Activated T-cell treated with anti-CD3 and anti-CD28 coated beads for 1 hour (primary cell): ENCODE data around the gene TMEM62.
"Not testable (repeated sequence)": the region's sequence is repeated elsewhere in the genome, so short reads cannot be mapped to it uniquely, and the experiment has no call there.

ENCODE experiments used
- DNase-seq: peaks from one replicate; pipeline ENCODE4 v3.0.0-alpha.2; 2020; ENCODE audit warnings: low read depth

TMEM62 gene

DNA sequence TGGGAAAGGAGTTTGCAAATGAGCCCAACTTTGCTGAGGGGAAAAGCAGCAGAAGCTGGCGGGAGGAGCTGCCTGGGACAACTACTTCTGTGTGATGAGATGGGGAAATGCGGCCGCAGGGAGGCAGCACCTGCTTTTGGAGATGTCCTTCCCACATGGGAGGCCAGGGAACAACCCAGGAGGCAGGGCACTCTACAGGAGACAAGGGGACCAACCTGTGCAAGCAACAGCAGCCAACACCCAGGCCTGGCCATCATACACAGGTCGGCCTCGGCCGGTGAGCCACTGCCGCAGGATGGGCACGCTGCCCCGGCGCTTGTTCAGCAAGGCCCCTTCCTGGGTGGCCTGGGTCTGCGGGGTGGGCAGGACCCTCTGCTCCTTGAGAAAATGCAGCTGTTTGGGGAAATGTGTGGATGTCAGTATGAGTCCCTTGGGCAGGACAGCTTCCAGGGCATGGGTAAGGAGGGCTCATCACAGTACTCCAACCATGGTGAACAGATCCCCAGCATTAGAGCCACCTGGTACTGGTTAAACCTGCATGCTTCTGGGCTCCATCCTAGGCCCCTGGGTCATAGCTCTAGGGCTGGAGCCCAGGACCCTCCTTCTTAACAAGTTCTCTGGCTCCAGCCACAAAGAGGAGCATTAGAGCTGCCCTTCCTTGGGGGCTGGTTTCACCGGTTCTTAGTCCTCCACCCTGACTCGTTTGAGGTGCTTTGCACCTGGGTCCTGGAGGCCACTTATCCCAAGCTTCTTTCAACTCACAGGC is 75.9 kb downstream of the TMEM62 start:
- no peak for DNase-seq

DNA sequence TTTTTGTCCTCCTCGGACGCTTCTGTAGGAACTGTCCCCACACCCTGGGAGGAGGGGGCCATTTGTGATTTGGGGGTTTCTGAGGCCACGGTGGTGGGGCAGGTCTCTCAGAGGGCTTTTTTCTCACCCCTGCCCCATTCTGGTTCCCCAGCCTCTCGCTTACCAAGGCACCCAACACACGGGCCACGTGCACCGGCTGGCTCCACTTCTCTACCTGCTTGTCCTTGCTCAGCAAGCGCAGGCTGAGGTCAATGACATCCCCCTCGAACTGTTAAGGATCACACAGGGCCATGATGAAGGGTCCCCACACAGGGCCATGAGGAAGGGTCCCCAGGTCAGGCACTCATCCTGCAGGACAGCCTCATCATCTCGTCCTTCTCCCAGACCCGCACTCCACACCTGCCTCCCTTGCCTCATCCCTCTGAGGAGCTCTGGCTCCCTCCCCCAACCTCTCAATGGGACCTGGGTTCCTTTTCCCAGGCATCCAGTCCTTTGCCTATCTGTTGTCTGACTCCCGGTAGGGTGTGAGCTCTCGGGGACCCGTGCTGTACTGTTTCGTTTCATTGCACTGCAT is 76.9 kb downstream of the TMEM62 start:
- no peak for DNase-seq

DNA sequence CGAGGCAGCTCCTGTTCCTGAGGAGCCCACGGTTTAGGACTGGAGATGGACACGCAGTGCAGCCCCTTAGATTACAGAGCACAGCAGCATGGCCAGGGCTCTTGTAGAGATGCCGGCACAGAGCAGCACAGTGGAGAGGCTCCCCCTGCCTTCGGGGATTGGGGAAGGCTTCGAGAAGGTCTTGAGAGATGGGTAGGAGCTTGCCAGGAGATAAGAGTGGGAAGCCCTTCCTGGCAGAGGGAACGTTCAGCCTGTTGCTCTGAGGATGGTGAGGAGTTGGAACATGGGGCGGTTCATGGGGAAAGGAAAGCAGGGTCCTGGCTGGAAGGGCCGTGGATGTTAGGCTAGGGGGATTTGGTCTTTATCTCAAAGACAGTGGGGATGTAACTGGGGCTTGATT is 77.4 kb downstream of the TMEM62 start:
- no peak for DNase-seq

DNA sequence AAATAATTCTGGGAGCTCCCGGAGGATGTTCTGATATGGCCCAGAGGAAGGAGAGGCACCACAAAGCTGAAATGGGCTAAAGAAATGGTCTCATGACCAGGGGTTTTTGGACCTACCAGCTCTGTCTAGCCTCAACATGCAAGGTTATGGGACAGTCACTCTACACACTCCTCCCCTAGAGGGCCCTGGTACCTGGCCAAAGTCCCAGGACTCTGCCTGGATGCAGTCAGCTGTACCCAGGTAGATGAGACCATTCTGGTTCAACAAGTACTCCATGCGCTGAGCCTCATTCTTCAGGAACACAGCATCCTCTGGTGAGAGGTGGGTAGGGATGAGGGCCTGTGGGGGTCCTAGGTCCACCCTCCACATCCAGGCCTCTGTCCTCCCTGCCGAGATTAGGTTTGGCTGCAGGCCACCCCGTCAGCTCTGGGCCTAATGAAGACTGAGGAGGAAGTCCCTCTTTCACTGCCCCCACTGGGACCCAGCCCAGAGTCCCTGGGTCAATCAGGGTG is 77.9 kb downstream of the TMEM62 start:
- DNase-seq: no peak

DNA sequence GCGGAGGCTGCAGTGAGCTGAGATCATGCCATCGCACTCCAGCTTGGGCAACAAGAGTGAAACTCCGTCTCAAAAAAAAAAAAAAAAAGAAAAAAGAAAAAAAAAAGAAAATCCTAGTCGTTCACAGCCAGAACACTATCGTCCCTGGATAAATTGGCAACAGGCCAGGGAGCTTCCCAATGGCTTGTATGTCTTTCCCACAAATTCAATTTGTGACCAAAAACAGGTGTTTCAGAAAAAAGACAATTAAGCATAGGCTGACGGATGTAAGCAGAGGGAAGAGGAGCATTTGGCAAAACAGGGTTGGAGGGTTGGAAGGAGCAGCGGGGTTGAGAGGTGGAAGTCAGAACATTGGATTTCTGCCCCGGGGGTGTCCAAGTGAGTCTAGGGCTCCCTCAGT is 78.9 kb downstream of the TMEM62 start:
- no peak for DNase-seq

DNA sequence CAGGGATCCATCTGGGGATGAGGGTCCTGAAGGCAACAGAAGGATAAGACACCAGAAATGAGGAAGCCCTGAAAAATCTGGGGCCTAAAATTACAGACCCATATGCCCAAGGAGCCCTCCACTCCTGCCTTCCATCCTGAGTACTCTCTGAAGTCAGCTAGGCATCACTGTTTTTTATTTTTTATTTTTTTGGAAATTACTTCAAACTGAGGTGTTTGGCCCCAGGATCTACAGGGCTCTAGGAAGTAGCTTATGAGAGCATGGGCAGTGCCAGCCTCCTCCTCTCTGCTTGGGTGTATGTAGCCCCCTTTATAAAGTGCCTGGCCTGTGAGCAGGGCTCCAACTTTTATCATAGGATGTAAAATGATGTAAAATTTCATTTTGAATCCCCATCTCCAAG is 79.6 kb downstream of the TMEM62 start:
- DNase-seq: no peak

DNA sequence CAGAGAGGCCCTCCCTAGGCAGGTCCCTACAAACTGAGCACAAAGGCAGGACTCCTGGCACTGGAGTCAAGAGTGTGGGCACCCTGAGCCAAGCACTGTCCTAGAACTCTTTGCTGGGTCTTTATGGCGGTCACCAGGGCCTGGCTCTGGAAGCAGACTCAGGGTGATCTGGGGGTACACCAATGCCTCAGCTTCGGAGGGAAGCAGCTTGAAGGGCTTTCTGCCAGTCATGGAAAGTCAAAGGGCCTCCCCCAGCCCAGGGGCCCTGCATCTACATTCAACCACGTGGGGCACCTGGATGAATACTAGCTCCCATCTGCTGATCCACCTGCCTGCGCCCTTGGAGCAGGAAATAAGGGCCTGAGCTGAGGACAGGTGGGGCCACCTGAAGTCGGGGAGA is 80.1 kb downstream of the TMEM62 start:
- no peak for DNase-seq

DNA sequence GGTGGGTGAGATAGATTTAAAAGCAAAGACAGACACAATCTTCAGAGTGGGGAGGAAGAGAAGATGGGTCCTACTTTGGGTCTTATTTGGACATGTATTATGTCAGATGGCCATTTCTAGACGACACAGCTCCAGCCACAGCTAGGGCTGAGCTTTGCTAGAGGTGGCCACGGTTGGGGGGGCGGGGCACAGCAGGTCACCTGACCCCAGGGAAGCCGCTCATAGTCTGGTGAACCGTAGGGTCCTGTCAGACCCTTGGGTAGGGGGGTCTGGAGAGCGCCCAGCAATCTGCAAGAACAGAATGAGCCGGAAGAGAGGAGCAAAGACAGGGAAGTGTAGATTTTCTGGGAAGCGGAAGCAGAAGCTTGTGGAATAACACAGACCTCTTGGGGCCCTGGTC is 80.8 kb downstream of the TMEM62 start:
- DNase-seq: no peak

DNA sequence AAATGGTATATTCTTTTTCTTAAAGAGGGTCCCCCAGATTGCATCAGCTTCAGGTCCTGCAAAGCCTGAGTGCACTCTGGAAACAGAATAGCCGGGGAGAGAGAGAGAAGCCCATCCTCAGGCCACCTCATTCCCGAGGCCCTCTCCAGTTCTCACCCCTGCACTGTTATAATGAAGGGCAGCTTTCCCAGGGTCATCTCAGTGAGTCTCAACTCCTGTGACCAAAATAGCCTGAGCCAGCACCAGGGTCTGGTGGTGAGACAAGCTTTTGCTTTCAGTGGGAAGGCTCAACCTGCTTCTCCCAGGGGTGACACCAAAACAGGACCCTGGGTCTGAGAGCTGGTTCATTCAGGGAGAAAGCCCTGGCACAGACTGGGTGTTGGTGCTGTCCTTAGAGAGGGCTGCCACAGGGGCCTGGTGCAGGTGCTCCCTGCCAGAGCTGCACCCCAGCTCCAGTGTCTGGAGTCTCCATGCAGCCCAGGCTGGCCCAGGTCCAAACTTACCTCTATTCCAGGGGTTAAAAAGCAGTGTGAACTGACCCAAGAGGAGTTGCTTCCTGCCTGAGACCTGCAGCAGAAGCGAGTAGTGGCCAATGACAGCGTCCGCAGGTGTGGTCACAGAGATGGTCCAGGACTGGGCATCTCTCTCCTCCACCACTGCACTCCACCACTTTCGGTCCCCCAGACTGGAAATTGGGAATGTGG is 81.4 kb downstream of the TMEM62 start:
- DNase-seq: no peak

DNA sequence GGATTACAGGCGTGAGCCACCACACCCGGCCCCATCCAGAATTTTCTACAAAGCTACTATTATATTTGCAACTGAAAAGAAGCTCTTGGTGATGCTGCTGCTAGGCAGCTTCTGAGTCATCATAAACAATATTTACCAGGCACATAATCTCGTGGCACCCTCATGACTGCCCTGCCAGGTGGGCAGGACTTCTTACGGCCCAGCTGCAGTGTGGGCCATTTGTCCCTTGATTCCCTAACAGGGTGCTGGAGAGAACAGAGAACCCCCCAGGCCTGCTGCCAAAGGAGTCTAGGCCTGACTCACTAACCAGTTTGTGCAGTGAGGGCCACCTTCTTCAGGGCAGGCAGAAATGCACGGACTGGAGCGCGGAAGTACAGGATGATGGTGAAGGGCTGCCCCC is 82.6 kb downstream of the TMEM62 start:
- no peak for DNase-seq

DNA sequence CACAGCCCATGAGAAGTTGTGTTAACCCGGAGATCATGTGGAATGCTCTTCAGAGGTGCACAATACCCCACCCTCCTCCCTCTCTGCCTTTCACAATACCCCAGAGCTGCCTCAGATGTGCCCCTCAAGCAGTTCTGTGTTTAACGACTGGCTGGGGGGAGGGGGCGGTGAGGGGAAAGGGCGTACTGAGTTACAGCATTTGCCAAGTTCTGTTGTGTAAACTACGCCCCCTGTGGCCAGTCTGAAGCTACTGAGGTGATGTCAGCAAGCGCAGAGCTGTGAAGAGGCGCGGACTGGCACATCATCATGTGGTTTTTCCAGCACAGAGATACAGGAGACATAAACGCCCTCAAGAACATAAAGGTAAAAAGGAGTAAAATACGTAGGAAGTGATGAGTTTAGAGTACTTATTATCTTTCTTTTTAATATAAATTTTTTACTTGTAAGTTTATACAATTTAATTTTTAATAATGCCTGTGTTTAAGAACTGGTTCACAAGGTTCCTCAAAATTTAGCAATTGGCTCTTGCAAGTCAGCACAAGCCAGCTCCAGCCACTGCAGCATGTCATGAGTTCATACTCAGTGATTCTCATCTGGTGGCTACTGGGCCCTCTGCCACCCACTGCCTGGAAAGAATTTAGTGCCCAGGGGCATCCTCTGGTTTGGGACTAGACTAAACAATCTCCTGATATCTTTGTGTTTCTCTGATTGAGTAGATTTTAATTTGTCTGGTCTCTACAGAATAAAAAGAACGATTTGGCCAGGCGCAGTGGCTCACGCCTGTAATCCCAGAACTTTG is 85.7 kb downstream of the TMEM62 start:
- no peak for DNase-seq

DNA sequence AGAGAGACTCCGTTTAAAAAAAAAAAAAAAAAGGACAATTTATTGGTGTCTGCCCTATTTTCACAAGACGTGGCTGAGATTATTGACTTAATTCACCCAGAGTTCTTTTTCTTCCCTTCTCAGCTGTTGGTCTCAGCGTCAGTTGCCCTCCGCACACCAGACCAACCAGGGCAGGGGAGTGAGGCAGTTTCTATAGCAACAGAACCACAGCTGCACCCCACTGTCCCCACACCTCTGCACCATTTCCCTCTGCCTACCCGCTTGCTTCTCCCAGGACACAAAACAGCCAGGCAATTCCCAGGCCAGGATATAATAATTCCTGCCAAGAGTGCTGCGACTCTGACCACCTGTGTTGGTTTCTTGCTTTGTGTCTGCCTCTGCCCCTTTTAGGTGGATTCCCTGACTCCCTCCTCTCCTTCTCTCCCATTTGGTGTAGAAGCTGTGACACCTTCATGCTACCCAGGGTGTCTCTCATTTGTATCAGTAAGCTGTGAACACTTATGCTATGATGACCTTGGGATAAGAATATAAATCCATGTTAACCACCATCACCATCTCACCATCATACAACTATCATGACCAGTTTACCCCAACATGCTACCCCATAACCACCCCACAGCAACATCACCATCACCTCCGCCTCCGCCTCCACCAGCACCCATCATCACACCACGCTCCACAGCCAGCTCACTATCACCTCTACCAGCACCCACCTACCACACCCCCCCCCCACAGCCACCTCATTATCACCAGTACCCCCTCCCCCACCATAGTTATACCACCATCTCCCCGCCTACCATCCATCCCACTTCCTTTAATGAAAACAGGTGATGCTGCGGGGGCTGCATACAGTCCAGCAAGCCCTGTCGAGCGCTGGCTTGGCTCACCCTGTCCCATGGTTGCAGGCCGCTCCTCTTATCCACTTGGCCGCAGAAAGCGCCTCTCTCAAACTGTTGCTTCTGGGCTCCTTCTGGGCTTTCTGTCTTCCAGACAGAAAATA is 86.8 kb downstream of the TMEM62 start:
- DNase-seq: no peak

DNA sequence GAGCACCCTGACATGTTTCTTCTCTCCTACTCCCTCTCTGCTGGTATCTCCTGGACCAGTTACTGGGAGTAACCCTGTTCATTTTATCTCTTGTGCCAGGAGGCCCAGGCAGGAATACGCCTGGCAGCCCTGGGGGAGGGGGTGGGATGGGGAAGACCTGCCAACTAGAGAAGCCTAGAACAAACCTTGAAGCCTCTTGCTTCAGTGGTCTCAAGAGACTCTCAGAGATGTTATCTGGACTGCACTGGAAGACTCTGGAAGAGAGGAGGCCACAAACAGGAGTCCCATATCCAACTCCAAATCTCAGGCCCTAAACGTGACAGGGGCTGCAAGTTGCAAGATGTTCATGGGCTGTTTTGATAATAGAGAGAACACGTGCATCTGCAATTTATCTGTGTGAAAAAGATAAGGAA is 87.6 kb downstream of the TMEM62 start, which contains the start of gene EPB42:
Gene EPB42 (minus strand): TSS at position 28 of the 413 bp plus-strand sequence. CDS start 193 bp downstream, outside the sequence.
- DNase-seq: no peak

DNA sequence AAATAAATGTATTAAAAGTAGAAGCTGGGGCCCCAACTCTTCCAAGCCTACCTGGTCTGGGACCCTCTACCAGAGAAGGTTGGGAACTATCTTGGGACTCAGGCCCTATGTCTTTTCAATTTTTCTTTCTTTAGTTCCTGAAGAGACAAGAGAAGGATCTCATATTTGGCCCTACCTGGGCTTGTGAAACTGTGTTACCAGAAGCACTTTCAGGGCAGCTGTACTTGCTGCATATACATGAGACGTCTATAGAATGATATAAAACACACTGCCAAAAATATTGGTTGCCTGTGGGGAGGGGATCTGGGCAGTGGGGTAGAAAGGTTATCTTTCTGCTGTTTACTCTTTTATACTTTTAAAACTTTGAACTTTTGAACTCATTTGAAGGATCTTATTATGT is 88.0 kb downstream of the TMEM62 start:
- no peak for DNase-seq

DNA sequence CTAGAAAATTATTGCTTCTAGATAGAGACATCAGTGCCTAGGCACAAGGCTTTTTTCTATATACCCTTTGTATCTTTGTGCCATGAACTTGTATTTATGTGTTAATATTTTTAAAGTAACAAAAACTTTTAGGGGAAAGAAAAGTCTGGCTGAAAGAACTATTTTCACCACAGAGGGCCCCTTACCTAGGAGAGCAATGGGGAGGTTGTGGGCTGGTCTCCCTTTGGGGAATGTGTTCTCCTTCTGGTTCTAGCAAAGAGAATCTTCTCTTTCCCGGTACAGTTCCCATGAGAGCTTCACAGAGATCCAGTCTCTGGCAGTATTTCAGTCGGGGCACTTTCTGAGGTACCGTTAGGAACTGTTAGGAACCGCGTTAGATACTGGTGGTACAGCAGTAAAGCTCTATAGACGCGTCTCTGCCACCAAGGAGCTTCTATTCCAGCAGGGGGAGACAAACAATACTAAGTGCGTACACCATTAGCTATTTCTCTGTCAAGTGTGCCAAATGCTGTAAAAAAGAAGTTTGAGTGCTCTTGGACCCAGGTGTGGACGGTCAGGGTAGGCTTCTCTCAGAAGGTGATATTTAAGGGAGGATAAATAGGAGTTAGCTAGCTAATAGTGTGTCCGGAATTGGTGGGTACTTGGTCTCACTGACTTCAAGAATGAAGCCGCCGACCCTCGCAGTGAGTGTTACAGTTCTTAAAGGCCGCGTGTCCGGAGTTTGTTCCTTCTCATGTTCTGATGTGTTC is 92.0 kb downstream of the TMEM62 start:
- DNase-seq: peak; percentile 3

DNA sequence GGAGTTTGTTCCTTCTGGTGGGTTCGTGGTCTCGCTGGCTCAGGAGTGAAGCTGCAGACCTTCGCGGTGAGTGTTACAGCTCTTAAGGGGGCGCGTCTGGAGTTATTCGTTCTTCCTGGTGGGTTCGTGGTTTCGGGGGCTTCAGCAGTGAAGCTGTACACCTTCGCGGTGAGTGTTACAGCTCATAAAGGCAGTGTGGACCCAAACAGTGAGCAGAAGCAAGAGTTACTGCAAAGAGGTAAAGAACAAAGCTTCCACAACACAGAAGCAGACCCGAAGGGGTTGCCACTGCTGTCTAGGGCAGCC is 92.5 kb downstream of the TMEM62 start:
- not testable (repeated sequence) for DNase-seq

DNA sequence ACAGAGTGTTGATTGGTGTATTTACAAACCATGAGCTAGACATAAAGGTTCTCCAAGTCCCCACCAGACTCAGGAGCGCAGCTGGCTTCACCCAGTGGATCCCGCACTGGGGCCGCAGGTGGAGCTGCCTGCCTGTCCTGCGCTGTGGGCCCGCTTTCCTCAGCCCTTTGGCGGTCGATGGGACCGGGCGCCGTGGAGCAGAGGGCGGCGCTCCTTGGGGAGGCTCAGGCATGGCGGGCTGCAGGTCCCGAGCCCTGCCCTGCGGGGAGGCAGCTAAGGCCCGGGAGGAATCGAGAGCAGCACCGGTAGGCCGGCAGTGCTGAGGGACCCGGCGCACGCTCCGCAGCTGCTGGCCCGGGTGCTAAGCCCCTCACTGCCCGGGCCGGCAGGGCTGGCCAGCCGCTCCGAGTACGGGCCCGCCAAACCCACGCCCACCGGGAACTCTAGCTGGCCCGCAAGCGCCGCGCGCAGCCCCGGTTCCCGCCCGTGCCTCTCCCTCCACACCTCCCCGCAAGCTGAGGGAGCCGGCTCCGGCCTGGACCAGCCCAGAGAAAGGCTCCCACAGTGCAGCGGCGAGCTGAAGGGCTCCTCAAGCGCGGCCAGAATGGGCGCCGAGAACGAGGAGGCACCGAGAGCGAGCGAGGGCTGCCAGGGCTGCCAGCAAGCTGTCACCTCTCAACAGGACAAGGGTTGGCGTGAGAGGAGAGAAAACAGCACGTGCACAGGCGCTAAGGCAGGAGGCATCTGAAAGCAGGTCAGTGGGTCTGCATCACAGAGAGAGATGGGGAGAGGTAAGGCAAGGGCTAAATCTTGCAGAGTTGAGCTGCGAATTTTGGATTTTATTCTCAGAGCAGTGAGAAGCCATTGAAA is 93.3 kb downstream of the TMEM62 start:
- DNase-seq: no peak

DNA sequence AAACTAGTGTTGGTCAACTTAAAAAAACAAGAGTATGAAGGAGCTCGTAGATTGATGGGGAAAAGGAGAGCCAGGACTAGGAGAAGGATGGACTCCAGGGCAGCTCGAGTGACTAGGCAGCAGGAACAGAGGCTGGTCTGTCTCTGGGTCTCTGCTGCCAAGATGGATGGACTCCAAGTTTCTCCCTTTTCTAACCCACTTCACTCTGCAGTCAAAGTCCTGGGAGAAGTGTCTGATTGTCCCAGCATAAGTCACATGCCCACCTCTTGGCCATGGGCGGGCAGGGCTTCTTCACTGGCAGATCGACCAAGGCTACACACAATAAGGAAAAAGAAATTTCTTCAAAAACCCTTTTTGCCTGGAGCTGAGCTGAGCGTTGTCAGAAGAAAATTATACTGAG is 96.6 kb downstream of the TMEM62 start:
- DNase-seq: no peak

DNA sequence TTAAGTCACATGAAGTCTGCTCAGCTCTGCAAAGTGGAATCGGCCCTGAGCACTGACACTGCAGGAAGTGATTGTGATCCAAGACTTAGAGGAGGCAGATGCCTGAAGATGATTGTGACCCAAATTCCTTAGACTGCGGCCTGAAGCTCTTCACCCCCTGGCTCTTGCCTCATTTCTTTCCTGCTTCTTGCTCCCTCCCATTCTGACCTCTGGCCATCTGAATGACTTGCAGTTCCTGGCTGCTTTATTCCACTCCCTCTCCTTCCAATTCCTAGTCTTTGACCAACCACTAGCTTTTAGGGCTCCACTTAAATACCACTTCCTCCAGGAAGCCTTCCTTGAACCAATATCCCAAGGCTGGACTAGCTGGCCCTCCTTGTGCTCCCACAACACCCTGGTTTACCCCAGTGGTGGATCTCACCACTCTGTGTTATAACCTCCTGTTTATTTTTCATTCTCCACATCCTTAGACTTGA is 97.3 kb downstream of the TMEM62 start:
- DNase-seq: no peak
